Activated T-cell treated with anti-CD3 and anti-CD28 coated beads, Interleukin-2, amount 50 U/mL, for 4 hours (primary cell): Measurements from ENCODE around the gene STK39. TPM values are rescaled to one million over a fixed set of nuclear protein-coding genes. Genes with fewer than 3 reads are reported as not detected.

Experiments used
- ATAC-seq, 2 donors: fragments of 200-7000 bp; cut with Tn5 transposase; one replicate each; pipeline ENCODE4 v1.10.0; 2021
- DNase-seq: peaks from one replicate; pipeline ENCODE4 v3.0.0-alpha.2; 2020
- H3K27me3 Mint-ChIP-seq: one replicate; pipeline ENCODE4 v1.8.0; 2021; ENCODE audit warnings: low read depth, mixed read lengths
- H3K36me3 Mint-ChIP-seq: one replicate; pipeline ENCODE4 v1.8.0; 2022; ENCODE audit warnings: mixed read lengths; ENCODE audit not compliant: insufficient read depth
- H3K4me1 Mint-ChIP-seq: one replicate; pipeline ENCODE4 v1.8.0; 2021; ENCODE audit warnings: low read depth, mixed read lengths
- H3K4me3 Mint-ChIP-seq: one replicate; pipeline ENCODE4 v1.8.0; 2021; ENCODE audit warnings: mild to moderate bottlenecking, moderate library complexity, mixed read lengths
- H3K9me3 Mint-ChIP-seq: one replicate; pipeline ENCODE4 v1.8.0; 2021; ENCODE audit warnings: mixed read lengths
- total RNA-seq, 3 donors: library from RNA; stranded (reverse); gene quantifications; one replicate each; pipeline ENCODE4 v1.2.1, GENCODE V29; 2021

STK39 gene
- total RNA-seq, 3 donors from 2014 or later: 24.9 to 31.9 (median 31.5) TPM

- H3K4me1 Mint-ChIP-seq: peaks cover 1% of the 10 kb centered on the region
- ATAC-seq (no peak), DNase-seq (no peak)
- peaks cover 8% of the 10 kb centered on the region for H3K36me3 Mint-ChIP-seq
- no peak overlapping the region for H3K4me3 Mint-ChIP-seq
- H3K9me3 Mint-ChIP-seq: no peaks in the 10 kb centered on the region
- no peaks in the 10 kb centered on the region for H3K27me3 Mint-ChIP-seq
Measured at GRCh38 chr2:168145426-168146310, 101.7 kb downstream of the STK39 start.

DNA sequence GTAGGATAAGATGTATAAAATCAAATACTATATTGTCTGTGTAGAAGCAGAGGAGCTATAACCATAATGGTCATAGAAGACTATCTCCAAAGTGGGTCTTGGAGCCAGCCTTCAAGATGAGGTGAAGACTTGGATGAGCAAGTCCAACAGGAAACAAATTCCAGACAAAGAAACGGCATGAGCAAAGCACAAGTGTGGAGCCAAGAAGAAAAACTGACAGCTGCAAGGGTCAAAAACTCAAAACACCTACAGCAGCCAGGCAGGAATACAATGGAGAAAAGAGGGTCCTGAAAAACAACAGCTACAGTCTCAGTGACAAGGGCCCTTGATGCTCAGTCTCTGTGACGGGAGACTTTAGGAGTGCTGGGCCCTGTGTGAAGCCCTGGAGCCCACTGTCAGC is 102.4 kb downstream of the STK39 start:
- Mint-ChIP-seq H3K4me3 (no peak overlapping the region), H3K4me1 (peaks cover 1% of the 10 kb centered on the region), H3K27me3 (no peaks in the 10 kb centered on the region), H3K9me3 (no peaks in the 10 kb centered on the region), H3K36me3 (peaks cover 8% of the 10 kb centered on the region)
- ATAC-seq (no peak), DNase-seq (no peak)

DNA sequence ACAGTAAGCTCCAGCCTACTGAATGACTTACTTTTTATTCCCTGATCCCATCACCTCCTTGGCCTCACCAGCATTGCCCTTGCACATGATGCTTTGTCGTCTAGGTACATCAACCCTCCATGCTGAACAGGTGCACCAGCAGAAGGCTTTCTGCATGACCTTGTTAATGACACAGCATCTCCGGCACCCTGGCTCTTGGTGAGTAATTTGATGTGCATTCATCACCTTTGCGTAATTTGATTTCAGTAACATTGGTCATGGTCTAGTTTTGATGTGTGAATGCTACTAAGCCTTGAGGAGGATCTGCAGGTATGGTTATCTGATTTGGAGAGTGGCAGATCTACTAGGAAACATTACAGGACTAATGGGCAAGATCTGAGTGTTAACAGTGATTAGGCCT is 103.6 kb downstream of the STK39 start:
- Mint-ChIP-seq H3K27me3 (no peaks in the 10 kb centered on the region), H3K4me1 (peaks cover 1% of the 10 kb centered on the region), H3K9me3 (no peaks in the 10 kb centered on the region), H3K36me3 (peaks cover 3% of the 10 kb centered on the region), H3K4me3 (no peak overlapping the region)
- DNase-seq: no peak
- ATAC-seq: no peak

DNA sequence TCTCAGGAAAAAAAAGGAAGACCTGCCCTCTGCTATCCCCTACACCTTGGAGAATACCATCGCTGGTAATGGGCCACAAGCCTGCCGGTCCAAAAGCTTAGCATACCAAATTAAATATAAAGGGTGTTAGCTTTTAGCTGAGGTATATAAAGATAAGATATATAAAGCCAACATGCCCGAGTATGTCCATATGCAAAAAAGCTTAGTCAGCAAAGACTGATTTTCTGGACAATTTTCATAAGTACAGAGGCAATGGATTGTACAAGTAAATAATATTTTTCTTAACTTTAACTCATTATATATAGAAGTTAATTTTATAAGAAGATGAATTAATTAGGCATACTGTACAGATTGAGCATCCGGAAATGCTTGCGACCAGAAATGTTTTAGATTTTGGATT is 106.5 kb downstream of the STK39 start:
- no peak for DNase-seq
- H3K36me3 Mint-ChIP-seq: peaks cover 13% of the 10 kb centered on the region
- H3K4me3 Mint-ChIP-seq: no peak overlapping the region
- no peak for ATAC-seq
- H3K9me3 Mint-ChIP-seq: no peaks in the 10 kb centered on the region
- peaks cover 11% of the 10 kb centered on the region for H3K4me1 Mint-ChIP-seq
- H3K27me3 Mint-ChIP-seq: no peaks in the 10 kb centered on the region

DNA sequence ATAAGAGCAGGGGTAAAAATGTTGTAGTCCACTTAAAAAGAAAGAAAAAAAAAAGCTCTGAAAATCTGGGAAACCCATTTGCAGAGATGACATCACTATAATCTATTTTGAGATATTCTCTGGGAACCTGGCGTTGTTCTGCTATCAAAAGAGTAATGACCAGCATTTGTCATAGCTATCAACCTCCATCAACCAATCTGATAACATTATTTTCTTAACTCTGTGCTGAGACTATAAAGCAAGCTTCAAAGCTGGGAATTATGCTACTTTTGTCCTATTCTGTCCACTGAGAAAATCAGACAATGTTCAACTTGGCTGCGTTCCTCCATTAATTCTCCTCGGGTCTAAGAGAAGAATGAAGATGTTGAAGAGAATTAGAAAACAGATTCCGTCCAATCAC is 107.5 kb downstream of the STK39 start:
- H3K27me3 Mint-ChIP-seq: no peaks in the 10 kb centered on the region

DNA sequence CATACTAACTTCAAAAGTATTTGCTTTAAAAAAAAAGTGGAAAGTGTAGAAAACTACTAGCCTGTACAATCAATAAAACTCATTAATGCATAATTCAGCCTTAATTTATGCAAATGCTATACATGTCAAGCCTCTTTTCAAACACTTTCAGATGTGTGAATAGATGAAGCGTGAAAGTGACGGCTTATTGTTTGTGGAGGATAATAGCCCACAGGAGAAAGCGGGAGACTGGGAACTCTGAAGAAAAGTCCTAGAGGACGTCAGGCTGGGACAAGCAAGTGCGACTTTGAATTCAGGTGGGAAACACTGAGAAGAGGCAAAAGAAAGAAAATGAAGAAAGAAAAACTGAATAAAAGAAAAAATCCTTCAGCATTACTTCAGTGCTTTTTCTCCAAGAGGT is 108.5 kb downstream of the STK39 start:
- no peak for ATAC-seq
- Mint-ChIP-seq H3K27me3 (no peaks in the 10 kb centered on the region), H3K36me3 (peaks cover 20% of the 10 kb centered on the region), H3K9me3 (no peaks in the 10 kb centered on the region), H3K4me1 (peaks cover 11% of the 10 kb centered on the region), H3K4me3 (no peak overlapping the region)
- no peak for DNase-seq

More for the DNA sequence above, 107.5 kb downstream of the STK39 start:
- H3K36me3 Mint-ChIP-seq: peaks cover 17% of the 10 kb centered on the region
- no peaks in the 10 kb centered on the region for H3K9me3 Mint-ChIP-seq
- ATAC-seq (no peak), DNase-seq (no peak)
- no peak overlapping the region for H3K4me3 Mint-ChIP-seq
- peaks cover 11% of the 10 kb centered on the region for H3K4me1 Mint-ChIP-seq

- H3K36me3 Mint-ChIP-seq: peaks cover 20% of the 10 kb centered on the region
Measured at GRCh38 chr2:168138374-168138773, 109.0 kb downstream of the STK39 start.

DNA sequence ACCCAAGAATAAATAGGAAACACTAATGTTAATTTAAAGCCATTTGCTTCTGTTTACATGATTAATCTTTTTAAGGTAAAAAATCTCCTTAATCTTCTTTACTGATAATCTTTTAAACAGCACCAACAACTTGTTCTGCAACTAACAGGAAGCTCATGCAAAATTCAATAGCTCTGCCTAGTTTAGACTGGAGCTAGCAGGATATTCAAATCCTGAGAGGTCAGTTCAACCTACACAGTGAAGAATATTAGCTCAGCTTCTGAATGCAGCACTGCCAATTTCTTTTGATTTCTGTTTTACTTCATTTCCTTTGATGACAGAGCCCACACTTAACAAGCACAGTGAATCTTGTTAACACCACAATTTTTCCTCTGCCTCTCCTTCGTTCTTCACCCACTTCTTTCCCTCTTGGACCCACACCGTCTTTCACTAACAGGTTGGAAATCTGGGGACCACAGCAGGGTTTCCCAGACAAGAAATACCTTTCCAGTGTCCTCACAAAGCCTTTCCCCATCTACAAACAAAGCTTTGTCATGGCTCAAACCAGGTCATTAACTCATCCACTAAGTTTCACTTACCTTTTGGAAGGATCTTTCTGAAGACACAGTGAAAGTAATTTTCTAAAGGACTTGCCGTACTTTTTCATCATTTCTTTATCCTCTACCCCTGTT is 109.8 kb downstream of the STK39 start:
- DNase-seq (no peak), ATAC-seq (no peak)
- H3K4me1 Mint-ChIP-seq: peaks cover 10% of the 10 kb centered on the region
- H3K9me3 Mint-ChIP-seq: no peaks in the 10 kb centered on the region
- no peak overlapping the region for H3K4me3 Mint-ChIP-seq
- H3K27me3 Mint-ChIP-seq: no peaks in the 10 kb centered on the region
- peaks cover 25% of the 10 kb centered on the region for H3K36me3 Mint-ChIP-seq

More at GRCh38 chr2:168138374-168138773, 109.0 kb downstream of the STK39 start:
- H3K4me3 Mint-ChIP-seq: no peak overlapping the region
- peaks cover 11% of the 10 kb centered on the region for H3K4me1 Mint-ChIP-seq
- H3K9me3 Mint-ChIP-seq: no peaks in the 10 kb centered on the region
- ATAC-seq (no peak), DNase-seq (no peak)
- no peaks in the 10 kb centered on the region for H3K27me3 Mint-ChIP-seq

DNA sequence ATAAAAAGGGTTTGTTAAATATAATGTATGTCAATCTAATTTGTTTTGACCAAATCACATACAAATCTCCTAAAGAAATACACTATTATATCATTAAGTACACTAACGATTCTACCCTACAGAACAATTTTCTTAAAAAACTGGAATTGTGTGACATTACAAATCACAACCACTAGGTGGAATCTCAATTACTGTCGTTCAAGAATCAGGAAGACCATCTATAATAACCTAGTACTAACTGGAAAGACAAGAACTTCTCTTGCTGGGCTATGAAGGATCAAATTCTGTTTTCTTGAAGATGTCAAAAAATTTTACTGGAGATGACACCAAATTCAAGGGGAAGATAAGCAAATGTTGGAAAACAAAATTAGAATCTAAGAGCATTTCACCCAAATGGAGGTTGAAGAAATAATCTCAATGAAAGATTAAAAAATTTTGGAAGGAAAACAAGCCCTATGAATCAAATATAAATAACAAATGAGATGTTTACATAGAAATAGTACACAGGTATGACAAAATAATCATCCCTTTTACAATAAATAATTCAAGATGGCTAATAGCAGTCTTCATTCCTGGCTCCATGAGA is 110.9 kb downstream of the STK39 start:
- ATAC-seq: peak in 1 of 2 donors; percentile 43
- H3K9me3 Mint-ChIP-seq: no peaks in the 10 kb centered on the region
- H3K4me3 Mint-ChIP-seq: no peak overlapping the region
- peaks cover 10% of the 10 kb centered on the region for H3K4me1 Mint-ChIP-seq
- no peaks in the 10 kb centered on the region for H3K27me3 Mint-ChIP-seq
- peaks cover 34% of the 10 kb centered on the region for H3K36me3 Mint-ChIP-seq
- no peak for DNase-seq

GRCh38 chr2:168135630-168136029 is 111.8 kb downstream of the STK39 start:
- peaks cover 39% of the 10 kb centered on the region for H3K36me3 Mint-ChIP-seq
- no peak overlapping the region for H3K4me3 Mint-ChIP-seq
- DNase-seq (no peak), ATAC-seq (no peak)
- H3K4me1 Mint-ChIP-seq: peaks cover 10% of the 10 kb centered on the region
- H3K27me3 Mint-ChIP-seq: no peaks in the 10 kb centered on the region
- H3K9me3 Mint-ChIP-seq: no peaks in the 10 kb centered on the region

DNA sequence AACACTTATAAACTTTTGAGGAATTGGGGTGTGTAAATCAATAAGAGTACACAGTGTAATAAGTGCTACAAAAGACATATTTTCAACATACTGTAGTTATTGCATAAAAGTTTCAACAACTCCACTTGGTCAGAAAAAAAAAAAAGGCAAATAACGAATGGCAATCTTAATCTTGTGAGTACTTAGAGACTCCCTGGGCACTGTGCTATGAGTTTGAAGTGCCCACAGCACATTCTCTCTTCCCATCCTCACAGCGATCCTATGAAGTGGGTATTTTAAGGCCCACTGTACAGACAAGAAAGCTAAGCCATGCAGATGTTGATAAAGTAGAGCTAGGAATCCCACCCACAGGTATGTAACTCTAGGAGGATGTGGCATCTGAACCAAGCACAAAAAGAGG is 112.3 kb downstream of the STK39 start:
- Mint-ChIP-seq H3K36me3 (peaks cover 44% of the 10 kb centered on the region), H3K4me3 (no peak overlapping the region), H3K9me3 (no peaks in the 10 kb centered on the region), H3K4me1 (peaks cover 10% of the 10 kb centered on the region), H3K27me3 (no peaks in the 10 kb centered on the region)
- DNase-seq: no peak
- ATAC-seq: no peak

- Mint-ChIP-seq H3K27me3 (no peaks in the 10 kb centered on the region), H3K9me3 (no peaks in the 10 kb centered on the region), H3K36me3 (peaks cover 47% of the 10 kb centered on the region), H3K4me1 (peaks cover 10% of the 10 kb centered on the region), H3K4me3 (no peak overlapping the region)
- no peak for DNase-seq
- no peak for ATAC-seq
Measured at GRCh38 chr2:168134485-168134884, 112.9 kb downstream of the STK39 start.

DNA sequence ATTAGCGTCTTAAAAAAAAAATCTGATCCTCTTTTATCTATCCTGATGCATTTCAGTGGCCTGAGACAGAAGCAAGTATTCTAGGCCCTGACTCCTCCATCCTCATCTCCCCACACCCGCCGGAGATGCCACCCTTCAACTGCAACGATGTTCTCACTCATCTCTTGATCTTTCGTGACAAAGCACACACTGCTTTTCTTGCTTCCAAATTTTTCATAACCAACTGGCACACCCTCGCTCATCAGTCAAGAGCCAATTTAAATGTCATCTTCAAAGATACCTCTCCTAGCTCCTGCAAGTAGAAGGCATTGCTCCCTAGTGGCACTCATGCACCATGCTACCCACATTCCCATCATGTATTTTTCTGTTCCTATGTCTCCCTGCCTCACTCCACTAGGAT is 115.0 kb downstream of the STK39 start:
- Mint-ChIP-seq H3K4me1 (peaks cover 5% of the 10 kb centered on the region), H3K36me3 (peaks cover 52% of the 10 kb centered on the region), H3K9me3 (no peaks in the 10 kb centered on the region), H3K4me3 (no peak overlapping the region), H3K27me3 (no peaks in the 10 kb centered on the region)
- DNase-seq (no peak), ATAC-seq (no peak)

GRCh38 chr2:168130346-168130745 is 117.0 kb downstream of the STK39 start:
- H3K9me3 Mint-ChIP-seq: no peaks in the 10 kb centered on the region
- ATAC-seq (no peak), DNase-seq (no peak)
- H3K4me3 Mint-ChIP-seq: no peak overlapping the region
- no peaks in the 10 kb centered on the region for H3K27me3 Mint-ChIP-seq
- H3K4me1 Mint-ChIP-seq: no peaks in the 10 kb centered on the region
- peaks cover 67% of the 10 kb centered on the region for H3K36me3 Mint-ChIP-seq
